CD4-positive, CD25-positive, alpha-beta regulatory T cell (primary cell): ENCODE measurements around the gene DDC. TPM values are rescaled to one million over a fixed set of nuclear protein-coding genes. Genes with fewer than 3 reads are reported as not detected.
A peak's percentile ranks its signal among the peaks of the same experiment; 100 is the strongest.

Experiments used
- ATAC-seq, 2 donors: fragments of 150-1000 bp; cut with Tn5 transposase; one replicate each; pipeline ENCODE4 v1.10.0; 2021; ENCODE audit warnings: low read depth in 2 of 2, moderate number of reproducible peaks in 2 of 2, moderate library complexity in 1 of 2
- DNase-seq, 3 donors: peaks; one replicate each; pipeline versions ENCODE4 v3.0.0 to v3.0.0-alpha.2; 2012 to 2022; ENCODE audit warnings: mixed read lengths in 1 of 3
- H3K27ac ChIP-seq: one replicate; pipeline ENCODE4 v1.7.0; 2013; ENCODE audit warnings: mild to moderate bottlenecking, low read length; ENCODE audit not compliant: insufficient read depth, poor library complexity, severe bottlenecking
- H3K27me3 ChIP-seq: one replicate; pipeline ENCODE4 v1.7.0; 2013; ENCODE audit warnings: low read length; ENCODE audit not compliant: control insufficient read depth, insufficient read depth
- H3K36me3 ChIP-seq: one replicate; pipeline ENCODE4 v1.7.0; 2013; ENCODE audit warnings: mild to moderate bottlenecking, low read length, moderate library complexity; ENCODE audit not compliant: control insufficient read depth, insufficient read depth
- H3K4me1 ChIP-seq: 2 replicates; pipeline ENCODE4 v1.7.0; 2013; ENCODE audit warnings: mild to moderate bottlenecking, low read length; ENCODE audit not compliant: insufficient read depth, control insufficient read depth, poor library complexity, severe bottlenecking
- H3K4me3 ChIP-seq: one replicate; pipeline ENCODE4 v1.7.0; 2013; ENCODE audit warnings: low read depth, mild to moderate bottlenecking, low read length, moderate library complexity
- H3K9me3 ChIP-seq, 2 experiments: 1 replicate in 1 of 2; 2 replicates in 1 of 2; pipeline ENCODE4 v1.7.0; 2013; ENCODE audit warnings: low read length in 2 of 2, mild to moderate bottlenecking in 1 of 2, moderate library complexity in 1 of 2; ENCODE audit not compliant: control insufficient read depth in 2 of 2
- H3K27ac Mint-ChIP-seq, 3 donors: one replicate each; pipeline ENCODE4 v1.8.0; 2020 to 2022; ENCODE audit warnings: mild to moderate bottlenecking in 3 of 3, mixed read lengths in 3 of 3, moderate library complexity in 2 of 3
- H3K27me3 Mint-ChIP-seq: one replicate; pipeline ENCODE4 v1.8.0; 2022; ENCODE audit warnings: mild to moderate bottlenecking, mixed read lengths
- H3K36me3 Mint-ChIP-seq: one replicate; pipeline ENCODE4 v1.8.0; 2020; ENCODE audit warnings: mixed read lengths
- H3K4me1 Mint-ChIP-seq, 4 donors: one replicate each; pipeline ENCODE4 v1.8.0; 2020 to 2022; ENCODE audit warnings: mixed read lengths in 4 of 4, mild to moderate bottlenecking in 1 of 4
- H3K4me3 Mint-ChIP-seq, 4 donors: one replicate each; pipeline ENCODE4 v1.8.0; 2020 to 2022; ENCODE audit warnings: mild to moderate bottlenecking in 4 of 4, mixed read lengths in 4 of 4, moderate library complexity in 3 of 4
- H3K9me3 Mint-ChIP-seq, 7 donors: one replicate each; pipeline ENCODE4 v1.8.0; 2020 to 2022; ENCODE audit warnings: mixed read lengths in 7 of 7, mild to moderate bottlenecking in 3 of 7, moderate library complexity in 2 of 7
- polyA plus RNA-seq, 4 donors: library from polyadenylated mRNA; unstranded; fragments of 300-500 nt; fragmentation: Illumina TruSeq; gene quantifications; one replicate each; pipeline ENCODE4 v1.2.3, GENCODE V29; 2021
- total RNA-seq: library from RNA; stranded (reverse); gene quantifications from one replicate; pipeline ENCODE4 v1.2.3, GENCODE V29; 2022

The DDC gene
- total and polyA plus RNA-seq, 5 donors from 2014 or later: not detected

DNA sequence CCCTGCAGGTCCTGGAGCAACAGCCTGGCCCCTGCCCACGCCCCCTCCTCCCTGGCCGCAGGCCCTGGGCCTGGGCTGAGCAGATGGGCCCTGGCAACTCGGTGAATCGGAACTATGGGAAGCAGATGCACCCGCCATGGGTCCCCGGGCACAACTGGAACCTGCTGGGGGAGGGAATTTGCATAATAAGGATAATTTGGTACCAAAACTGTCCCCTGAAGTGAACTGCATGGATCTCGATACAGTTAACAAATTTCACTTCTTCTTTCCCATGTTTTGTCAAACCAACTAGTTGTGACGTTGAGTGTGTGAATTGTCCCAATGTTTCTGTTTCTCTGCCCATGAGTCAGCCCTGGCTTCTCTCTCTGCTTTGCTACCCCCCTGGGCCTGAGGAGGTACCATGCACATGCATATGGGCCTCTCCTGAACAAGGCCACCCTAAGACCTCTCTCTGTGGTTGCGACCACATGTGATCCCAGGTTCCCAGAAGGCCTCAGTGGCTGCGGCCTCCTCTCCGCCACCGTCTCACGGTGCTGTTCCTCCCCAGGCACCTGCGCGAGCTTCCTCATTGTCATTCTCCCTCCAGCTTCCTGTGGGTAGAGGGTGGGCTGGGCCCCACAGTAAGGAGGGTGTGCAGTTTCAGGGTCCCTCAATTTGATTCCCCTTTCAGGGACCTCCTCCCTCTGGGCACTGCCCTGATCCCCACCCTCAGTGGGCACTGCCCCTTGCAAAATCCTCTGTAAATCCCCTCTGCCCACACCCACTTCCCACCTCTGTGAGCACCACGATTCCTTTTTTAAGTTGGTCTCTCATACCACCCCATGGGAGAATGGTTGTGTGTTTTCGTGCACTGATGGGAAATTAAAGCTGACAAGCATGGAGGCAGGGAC is 155.1 kb downstream of the DDC start:
- Mint-ChIP-seq H3K27ac (peak overlapping the region in 2 of 3 donors; percentile 46 to 90), H3K27me3 (no peaks in the 10 kb centered on the region), H3K36me3 (peaks cover 17% of the 10 kb centered on the region), H3K9me3 (peaks cover 0 to 3% (median 0%) of the 10 kb centered on the region in 7 donors), H3K4me3 (no peak overlapping the region), H3K4me1 (peaks cover 11 to 55% (median 29%) of the 10 kb centered on the region in 4 donors)
- no peak overlapping the region for H3K27ac ChIP-seq
- peaks cover 3% of the 10 kb centered on the region for H3K36me3 ChIP-seq
- no peaks in the 10 kb centered on the region for H3K27me3 ChIP-seq
- H3K9me3 ChIP-seq: no peaks in the 10 kb centered on the region
- no peak overlapping the region for H3K4me3 ChIP-seq
- peak; percentile 24 to 30 for ATAC-seq
- no peak for DNase-seq
- H3K4me1 ChIP-seq: no peaks in the 10 kb centered on the region

Other genes with a start within 250 kb of the DDC start
- gene FIGNL1, start 115.1 kb downstream of the DDC start, total RNA-seq: 13.8 TPM
- gene FIGNL1, start 115.1 kb downstream of the DDC start, polyA plus RNA-seq: 10 to 100 TPM; 10.8 to 13.3 (median 12.0) TPM
- gene GRB10, start 217.5 kb upstream of the DDC start, total RNA-seq: 2.3 TPM
- under 1 TPM in 1 of 4 donors, not detected in 3; 0.25 TPM for gene GRB10, start 217.5 kb upstream of the DDC start, polyA plus RNA-seq